Esophagus muscularis mucosa (tissue), 3 donors: ENCODE measurements around the gene CALD1.

Source experiments
- POLR2A ChIP-seq: fragments of 450-650 bp; IDR thresholded peaks from one replicate; pipeline ENCODE4 v1.6.1; 2017; ENCODE audit warnings: antibody characterized with exemption, moderate library complexity, mild to moderate bottlenecking, low read depth
- POLR2AphosphoS5 ChIP-seq, 2 donors: sonication (generic); formaldehyde crosslinking; IDR thresholded peaks; one replicate each; pipeline ENCODE4 v1.6.1; 2017; ENCODE audit warnings: antibody characterized with exemption in 2 of 2
- TF ChIP-seq, protein P1 (sequence below), 3 experiments: fragments of 200-600 bp in 2 of 3; fragments of 450-650 bp in 1 of 3; sonication (generic) in 2 of 3; IDR thresholded peaks; one replicate each; pipeline ENCODE4 v1.5.1; 2017 to 2019; ENCODE audit warnings: antibody characterized with exemption in 3 of 3, mild to moderate bottlenecking in 2 of 3, moderate library complexity in 1 of 3

DNA sequence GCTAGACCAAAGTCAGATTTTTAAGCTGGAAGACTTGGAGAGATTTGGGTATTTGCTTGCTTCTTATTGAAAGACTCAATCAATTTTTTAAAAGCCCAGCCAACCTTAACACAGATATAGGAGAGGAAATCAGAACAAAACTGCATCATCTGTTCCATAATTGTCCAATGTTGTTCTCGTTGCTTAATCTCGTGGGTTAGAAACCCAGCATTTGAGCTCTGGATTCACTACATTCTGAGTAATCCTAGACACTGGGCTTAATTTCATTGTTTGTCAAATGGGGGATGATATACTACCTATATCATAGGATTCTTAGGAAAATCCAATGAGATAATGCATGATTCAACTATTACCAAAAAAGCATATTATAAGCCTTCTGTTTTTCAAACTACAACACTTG lies 48.9 kb downstream of the CALD1 start:
- TF ChIP-seq POLR2A: no peak
- no peak for TF ChIP-seq POLR2AphosphoS5 (IDR thresholded peaks at IDR 0.05)
- TF ChIP-seq, protein P1, sequence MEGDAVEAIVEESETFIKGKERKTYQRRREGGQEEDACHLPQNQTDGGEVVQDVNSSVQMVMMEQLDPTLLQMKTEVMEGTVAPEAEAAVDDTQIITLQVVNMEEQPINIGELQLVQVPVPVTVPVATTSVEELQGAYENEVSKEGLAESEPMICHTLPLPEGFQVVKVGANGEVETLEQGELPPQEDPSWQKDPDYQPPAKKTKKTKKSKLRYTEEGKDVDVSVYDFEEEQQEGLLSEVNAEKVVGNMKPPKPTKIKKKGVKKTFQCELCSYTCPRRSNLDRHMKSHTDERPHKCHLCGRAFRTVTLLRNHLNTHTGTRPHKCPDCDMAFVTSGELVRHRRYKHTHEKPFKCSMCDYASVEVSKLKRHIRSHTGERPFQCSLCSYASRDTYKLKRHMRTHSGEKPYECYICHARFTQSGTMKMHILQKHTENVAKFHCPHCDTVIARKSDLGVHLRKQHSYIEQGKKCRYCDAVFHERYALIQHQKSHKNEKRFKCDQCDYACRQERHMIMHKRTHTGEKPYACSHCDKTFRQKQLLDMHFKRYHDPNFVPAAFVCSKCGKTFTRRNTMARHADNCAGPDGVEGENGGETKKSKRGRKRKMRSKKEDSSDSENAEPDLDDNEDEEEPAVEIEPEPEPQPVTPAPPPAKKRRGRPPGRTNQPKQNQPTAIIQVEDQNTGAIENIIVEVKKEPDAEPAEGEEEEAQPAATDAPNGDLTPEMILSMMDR (IDR thresholded peaks at IDR 0.05): no peak
